GM21825 (cell line): ENCODE measurements around the gene TMPRSS9.

ENCODE experiments used
- ATAC-seq: cut with Tn5 transposase; IDR thresholded peaks from one replicate; pipeline ENCODE4 v1.9.1; 2021; ENCODE audit warnings: mild to moderate bottlenecking, moderate library complexity; ENCODE audit not compliant: unreplicated experiment

Gene TMPRSS9

GRCh38 chr19:2359992-2360685 is at the start of gene TMPRSS9:
Gene TMPRSS9 (plus strand): TSS chr19:2360265. CDS start chr19:2389786, 29,521 bp downstream.
- no peak for ATAC-seq

GRCh38 chr19:2311093-2311492 is 49.0 kb upstream of the TMPRSS9 start:
- ATAC-seq = no peak

GRCh38 chr19:2312820-2313501 is 47.1 kb upstream of the TMPRSS9 start:
- ATAC-seq = no peak

- ATAC-seq = no peak
These were observed 44.8 kb upstream of the TMPRSS9 start for GRCh38 chr19:2315121-2315817.

GRCh38 chr19:2315818-2316353 is 44.2 kb upstream of the TMPRSS9 start:
- no peak for ATAC-seq

- no peak for ATAC-seq
These were observed 42.8 kb upstream of the TMPRSS9 start for GRCh38 chr19:2317300-2317699.

- ATAC-seq = no peak
These were observed 42.3 kb upstream of the TMPRSS9 start for GRCh38 chr19:2317756-2318155.

- ATAC-seq = no peak
These were observed 41.1 kb upstream of the TMPRSS9 start for GRCh38 chr19:2318923-2319322.

GRCh38 chr19:2319551-2319950 is 40.5 kb upstream of the TMPRSS9 start:
- ATAC-seq = no peak

- ATAC-seq = no peak
These were observed 40.0 kb upstream of the TMPRSS9 start for GRCh38 chr19:2320049-2320448.

- no peak for ATAC-seq
These were observed 39.1 kb upstream of the TMPRSS9 start for GRCh38 chr19:2320939-2321338.

- no peak for ATAC-seq
These were observed 38.3 kb upstream of the TMPRSS9 start for GRCh38 chr19:2321565-2322283.

- ATAC-seq = no peak
These were observed 36.4 kb upstream of the TMPRSS9 start for GRCh38 chr19:2323707-2324106.

GRCh38 chr19:2324220-2324948 is 35.7 kb upstream of the TMPRSS9 start:
- no peak for ATAC-seq

- no peak for ATAC-seq
These were observed 34.6 kb upstream of the TMPRSS9 start for GRCh38 chr19:2325281-2326046.

GRCh38 chr19:2326699-2327360 is 33.2 kb upstream of the TMPRSS9 start:
- no peak for ATAC-seq

- ATAC-seq = no peak
These were observed 32.2 kb upstream of the TMPRSS9 start for GRCh38 chr19:2327773-2328400.

GRCh38 chr19:2328401-2329148 is 31.5 kb upstream of the TMPRSS9 start, which contains the start of the genes LSM7 and SPPL2B:
Gene LSM7 (minus strand): TSS chr19:2328586. CDS start chr19:2328566, 20 bp downstream.
Gene SPPL2B (plus strand): TSS chr19:2328684. CDS start chr19:2328710, 26 bp downstream.
- peak; percentile 55 for ATAC-seq
